ENCODE data around the gene CALM1. TPM values are rescaled to one million over a fixed set of nuclear protein-coding genes. Genes with fewer than 3 reads are reported as not detected.

Gene CALM1
- total and polyA plus RNA-seq, 4 donors = 146 to 517 (median 166) TPM

DNA sequence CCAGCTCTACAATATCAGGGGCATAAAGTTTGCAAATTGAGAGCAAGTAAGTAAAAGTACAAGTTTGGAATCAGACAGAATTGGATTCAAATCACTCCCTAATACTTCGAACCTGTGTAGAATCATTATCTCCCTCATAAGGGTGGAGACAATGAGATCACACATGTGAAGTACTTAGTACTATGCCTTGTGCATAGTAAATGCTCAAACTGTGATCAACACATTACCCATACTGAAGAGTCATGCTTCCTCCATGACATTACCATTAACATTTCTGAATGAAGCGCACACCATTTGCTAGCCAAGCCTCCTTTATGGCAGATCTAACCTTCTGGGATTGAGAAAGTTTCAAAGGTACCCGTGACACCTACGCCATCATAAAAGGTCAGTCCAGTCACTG, 38.5 kb upstream of the CALM1 start:
- Histone ChIP-seq H3K36me3 (ENCODE audit: control insufficient read depth in 4 of 4, insufficient read depth in 3 of 4, low read depth in 1 of 4, low read length in 3 of 4) (no peaks in the 10 kb centered on the region), H3K27me3 (ENCODE audit: control insufficient read depth in 4 of 4, insufficient read depth in 4 of 4, low read length in 3 of 4) (no peaks in the 10 kb centered on the region), H3K9me3 (ENCODE audit: control insufficient read depth in 4 of 4, low read length in 3 of 4) (no peaks in the 10 kb centered on the region), H3K9ac (ENCODE audit: low read depth in 1 of 2, low read length in 2 of 2) (no peak overlapping the region), H3K4me3 (ENCODE audit: low read depth in 1 of 3, low read length in 3 of 3) (no peak overlapping the region), H3K27ac (ENCODE audit: low read depth in 1 of 2, low read length in 2 of 2) (no peak overlapping the region), H3K4me1 (ENCODE audit: control insufficient read depth in 4 of 4, insufficient read depth in 4 of 4, low read length in 3 of 4) (peaks cover 5 to 28% (median 16%) of the 10 kb centered on the region in 4 donors)
- 96% methylated on average over 4 of the region's 4 CpGs for WGBS
- no peak for DNase-seq (ENCODE audit: low spot score)
- TF ChIP-seq GABPA (IDR thresholded peaks at IDR 0.05 in 1 of 2, conservative IDR thresholded peaks at IDR 0.05 in 1 of 2) (no peak), SP1 (IDR thresholded peaks at IDR 0.05) (no peak), CTCF (IDR thresholded peaks at IDR 0.05; ENCODE audit: low read depth, low read length, missing input control) (no peak), YY1 (IDR thresholded peaks at IDR 0.05) (no peak), REST (IDR thresholded peaks at IDR 0.05) (no peak)

DNA sequence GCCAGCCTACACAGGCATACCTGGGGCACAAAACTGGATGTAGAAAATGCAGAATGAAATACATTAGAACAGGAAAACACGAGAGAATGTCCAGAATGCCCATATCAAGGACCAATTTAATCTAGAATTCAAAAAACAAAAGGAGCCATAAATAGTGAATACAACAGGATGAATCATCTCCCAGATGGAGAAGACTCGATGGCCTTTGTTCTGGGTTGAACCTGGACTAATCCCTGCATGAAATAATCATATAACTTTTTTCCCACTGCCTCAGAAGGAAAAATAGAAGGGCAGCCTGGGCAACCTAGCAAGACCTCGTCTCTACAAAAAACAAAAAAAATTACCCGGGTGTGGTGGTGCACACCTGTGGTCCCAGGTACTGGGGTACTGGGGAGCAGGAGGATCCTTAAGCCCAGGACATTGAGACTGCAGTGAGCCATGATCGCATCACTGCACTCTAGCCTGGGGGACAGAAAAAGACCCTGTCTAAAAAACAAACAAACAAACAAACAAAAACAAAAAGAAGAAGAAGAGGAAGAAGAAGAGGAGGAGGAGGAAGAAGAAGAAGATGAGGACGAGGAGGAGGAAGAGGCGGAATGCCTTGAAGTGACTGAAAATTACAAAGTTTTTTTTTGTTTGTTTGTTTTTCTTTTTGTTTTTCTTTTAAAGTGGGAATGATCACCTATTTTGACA, 34.8 kb upstream of the CALM1 start:
- Histone ChIP-seq H3K27me3 (ENCODE audit: control insufficient read depth in 4 of 4, insufficient read depth in 4 of 4, low read length in 3 of 4) (no peaks in the 10 kb centered on the region), H3K4me1 (ENCODE audit: control insufficient read depth in 4 of 4, insufficient read depth in 4 of 4, low read length in 3 of 4) (peaks cover 3 to 12% (median 7%) of the 10 kb centered on the region in 4 donors), H3K4me3 (ENCODE audit: low read depth in 1 of 3, low read length in 3 of 3) (no peak overlapping the region), H3K9ac (ENCODE audit: low read depth in 1 of 2, low read length in 2 of 2) (no peak overlapping the region), H3K9me3 (ENCODE audit: control insufficient read depth in 4 of 4, low read length in 3 of 4) (no peaks in the 10 kb centered on the region), H3K27ac (ENCODE audit: low read depth in 1 of 2, low read length in 2 of 2) (no peak overlapping the region), H3K36me3 (ENCODE audit: control insufficient read depth in 4 of 4, insufficient read depth in 3 of 4, low read depth in 1 of 4, low read length in 3 of 4) (no peaks in the 10 kb centered on the region)
- WGBS = 92% methylated on average over 7 of the region's 7 CpGs
- TF ChIP-seq REST (IDR thresholded peaks at IDR 0.05) (no peak), NR2F2 (IDR thresholded peaks at IDR 0.05) (no peak), RAD21 (IDR thresholded peaks at IDR 0.05) (no peak), FOXA1 (IDR thresholded peaks at IDR 0.05) (no peak), YY1 (IDR thresholded peaks at IDR 0.05) (no peak), ZBTB33 (IDR thresholded peaks at IDR 0.05) (no peak), CTCF (IDR thresholded peaks at IDR 0.05; ENCODE audit: low read depth, low read length, missing input control) (no peak)
- TF ChIP-seq, protein P1, sequence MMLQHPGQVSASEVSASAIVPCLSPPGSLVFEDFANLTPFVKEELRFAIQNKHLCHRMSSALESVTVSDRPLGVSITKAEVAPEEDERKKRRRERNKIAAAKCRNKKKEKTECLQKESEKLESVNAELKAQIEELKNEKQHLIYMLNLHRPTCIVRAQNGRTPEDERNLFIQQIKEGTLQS (IDR thresholded peaks at IDR 0.05) = no peak
- TF ChIP-seq, protein P2, sequence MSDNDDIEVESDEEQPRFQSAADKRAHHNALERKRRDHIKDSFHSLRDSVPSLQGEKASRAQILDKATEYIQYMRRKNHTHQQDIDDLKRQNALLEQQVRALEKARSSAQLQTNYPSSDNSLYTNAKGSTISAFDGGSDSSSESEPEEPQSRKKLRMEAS (IDR thresholded peaks at IDR 0.05) = no peak
- DNase-seq (ENCODE audit: low spot score) = no peak
